CD4-positive, alpha-beta T cell (primary cell): Measurements from ENCODE around the gene ARHGEF2. TPM values are rescaled to one million over a fixed set of nuclear protein-coding genes. Genes with fewer than 3 reads are reported as not detected.

ENCODE experiments used
- ATAC-seq: fragments of 200-7000 bp; cut with Tn5 transposase; one replicate; pipeline ENCODE4 v1.10.0; 2022; ENCODE audit warnings: mild to moderate bottlenecking; ENCODE audit not compliant: poor library complexity
- CTCF ChIA-PET: fragments of 350-600 bp; sonication (Branson Sonifier 250); formaldehyde crosslinking; loops from one replicate; lab custom pipeline; 2021; ENCODE audit warnings: antibody characterized with exemption, inconsistent platforms; lab: Charles Lee
- POLR2A ChIA-PET: fragments of 350-600 bp; sonication (Branson Sonifier 250); formaldehyde crosslinking; loops from one replicate; lab custom pipeline; 2021; ENCODE audit warnings: antibody characterized with exemption, inconsistent platforms; lab: Charles Lee
- DNase-seq, 14 experiments: peaks; one replicate each; pipeline ENCODE4 v3.0.0-alpha.2; 2013 to 2020; ENCODE audit warnings: mixed read lengths in 2 of 14
- H3K27ac ChIP-seq, 2 donors: one replicate each; pipeline versions ENCODE4 v1.5.1 to v1.7.0; 2013; ENCODE audit warnings: low read length in 2 of 2, low read depth in 1 of 2, mild to moderate bottlenecking in 1 of 2
- H3K27me3 ChIP-seq, 2 experiments: 1 replicate in 1 of 2; 2 replicates in 1 of 2; pipeline versions ENCODE4 v1.6.1 to v1.7.0; 2013; ENCODE audit warnings: low read length in 2 of 2, control low read depth in 1 of 2, mild to moderate bottlenecking in 1 of 2, moderate library complexity in 1 of 2; ENCODE audit not compliant: insufficient read depth in 2 of 2, control insufficient read depth in 1 of 2
- H3K36me3 ChIP-seq: one replicate; pipeline ENCODE4 v1.6.1; 2013; ENCODE audit warnings: low read length, control low read depth; ENCODE audit not compliant: insufficient read depth
- H3K4me1 ChIP-seq: one replicate; pipeline ENCODE4 v1.6.1; 2013; ENCODE audit warnings: low read length, control low read depth; ENCODE audit not compliant: insufficient read depth
- H3K4me3 ChIP-seq: one replicate; pipeline ENCODE4 v1.5.1; 2013; ENCODE audit warnings: mild to moderate bottlenecking, low read length, moderate library complexity
- H3K9me3 ChIP-seq, 2 experiments: 1 replicate in 1 of 2; 2 replicates in 1 of 2; pipeline versions ENCODE4 v1.6.1 to v1.7.0; 2013; ENCODE audit warnings: low read length in 2 of 2, mild to moderate bottlenecking in 2 of 2, control low read depth in 1 of 2, moderate library complexity in 1 of 2; ENCODE audit not compliant: control insufficient read depth in 1 of 2, insufficient read depth in 1 of 2
- H3K27ac Mint-ChIP-seq: one replicate; pipeline ENCODE4 v1.8.0; 2020; ENCODE audit warnings: mixed read lengths
- H3K27me3 Mint-ChIP-seq: one replicate; pipeline ENCODE4 v1.8.0; 2021; ENCODE audit warnings: mixed read lengths
- H3K36me3 Mint-ChIP-seq: one replicate; pipeline ENCODE4 v1.8.0; 2021; ENCODE audit warnings: low read depth, mixed read lengths
- H3K4me1 Mint-ChIP-seq: one replicate; pipeline ENCODE4 v1.8.0; 2021; ENCODE audit warnings: low read depth, mixed read lengths
- H3K4me3 Mint-ChIP-seq: one replicate; pipeline ENCODE4 v1.8.0; 2020; ENCODE audit warnings: mild to moderate bottlenecking, mixed read lengths
- H3K9me3 Mint-ChIP-seq: one replicate; pipeline ENCODE4 v1.8.0; 2020; ENCODE audit warnings: mixed read lengths
- CTCF ChIP-seq: fragments of 200-600 bp; IDR thresholded peaks from one replicate; pipeline ENCODE4 v1.8.0; 2022; ENCODE audit warnings: antibody characterized with exemption, mild to moderate bottlenecking
- intact Hi-C, 2 experiments: fragments of 100-400 bp; cut with DNase I in 1 of 2; cut with micrococcal nuclease in 1 of 2; formaldehyde crosslinking; loops; one replicate each; pipeline versions ENCODE4 v1.15.1 to v1.9.0; 2023 to 2025; cut with DNase I, micrococcal nuclease
- total RNA-seq, 174 experiments: library from RNA in 2 of 174; stranded (reverse) in 2 of 174; gene quantifications; one replicate each; pipeline ENCODE4 v1.2.3 and lab custom pipeline; 2021 to 2026

The ARHGEF2 gene
- total RNA-seq, 2 experiments from 2014 or later, result 54.8 to 62.4 TPM

- ATAC-seq (no peak), DNase-seq (no peak)
- H3K36me3 Mint-ChIP-seq, result peaks cover 56% of the 10 kb centered on the region
- H3K27ac ChIP-seq, result peak overlapping the region; percentile 56 to 67
- no peak overlapping the region for H3K4me3 ChIP-seq
- POLR2A ChIA-PET, result interaction anchor here (2.5 kb wide), 1 partner anchor 29 kb away, joined by 8 read pairs; no protein-coding TSS in a partner anchor
- peak overlapping the region; percentile 91 for H3K27ac Mint-ChIP-seq
- no peaks in the 10 kb centered on the region for H3K9me3 ChIP-seq
- CTCF ChIA-PET, result no interaction called here
- no peaks in the 10 kb centered on the region for H3K27me3 Mint-ChIP-seq
- peaks cover 43% of the 10 kb centered on the region for H3K4me1 ChIP-seq
- peaks cover 31% of the 10 kb centered on the region for H3K4me1 Mint-ChIP-seq
- TF ChIP-seq CTCF, result no peak
- peaks cover 53% of the 10 kb centered on the region for H3K36me3 ChIP-seq
- intact Hi-C loops, result no loop called here
- H3K4me3 Mint-ChIP-seq, result no peak overlapping the region
- no peaks in the 10 kb centered on the region for H3K27me3 ChIP-seq
- H3K9me3 Mint-ChIP-seq, result no peaks in the 10 kb centered on the region
Measured at GRCh38 chr1:155947292-155947691, 31.1 kb downstream of the ARHGEF2 start.

- Mint-ChIP-seq H3K4me3 (no peak overlapping the region), H3K36me3 (peaks cover 50% of the 10 kb centered on the region), H3K9me3 (no peaks in the 10 kb centered on the region), H3K27me3 (no peaks in the 10 kb centered on the region), H3K27ac (peak overlapping the region; percentile 91), H3K4me1 (peaks cover 32% of the 10 kb centered on the region)
- ChIA-PET POLR2A (interaction anchor here (0.7 to 5.1 kb wide), 10 partner anchors 8 to 90 kb away, joined by 3 to 65 read pairs (median 4); partner anchors contain the start of genes ARHGEF2, GON4L and KHDC4), CTCF (interaction anchor here (1.0 to 1.2 kb wide), 3 partner anchors 12 to 43 kb away, joined by 4 to 6 read pairs (median 5); partner anchors contain the start of gene KHDC4)
- no peaks in the 10 kb centered on the region for H3K27me3 ChIP-seq
- no peak for ATAC-seq
- H3K27ac ChIP-seq, result peak overlapping the region; percentile 56 to 67
- H3K36me3 ChIP-seq, result peaks cover 48% of the 10 kb centered on the region
- TF ChIP-seq CTCF, result no peak
- intact Hi-C loops, result loop anchor here in 1 of 2 experiments (1.0 kb wide), 1 partner anchor 12 kb away; the partner anchor contains the start of gene KHDC4
- no peak for DNase-seq
- H3K9me3 ChIP-seq, result no peaks in the 10 kb centered on the region
- H3K4me1 ChIP-seq, result peaks cover 47% of the 10 kb centered on the region
- H3K4me3 ChIP-seq, result no peak overlapping the region
Measured at GRCh38 chr1:155946633-155947219, 31.6 kb downstream of the ARHGEF2 start.

DNA sequence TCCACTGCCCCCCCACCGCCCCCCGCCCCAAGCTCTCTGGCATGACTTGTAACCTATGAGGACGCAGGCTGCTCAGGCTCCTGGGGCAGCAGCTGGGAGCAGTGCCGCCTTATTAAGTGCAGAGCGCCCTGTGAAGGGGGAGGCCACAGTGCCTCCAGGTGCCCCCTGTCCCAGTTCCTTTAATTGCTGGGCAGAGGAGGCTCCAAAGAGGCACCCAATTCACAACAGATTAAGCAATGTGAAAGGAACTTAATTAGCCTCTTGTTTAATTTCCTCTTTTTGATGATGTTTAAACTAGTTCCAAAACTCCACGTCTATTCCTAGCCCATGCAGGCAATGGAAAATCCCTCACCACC is 33.9 kb downstream of the ARHGEF2 start:
- TF ChIP-seq CTCF, result no peak
- Mint-ChIP-seq H3K9me3 (no peaks in the 10 kb centered on the region), H3K27me3 (no peaks in the 10 kb centered on the region), H3K36me3 (peaks cover 30% of the 10 kb centered on the region), H3K4me3 (no peak overlapping the region), H3K27ac (peak overlapping the region; percentile 91), H3K4me1 (peaks cover 51% of the 10 kb centered on the region)
- H3K27ac ChIP-seq, result peak overlapping the region; percentile 27 to 40
- CTCF ChIA-PET, result no interaction called here
- ATAC-seq (no peak), DNase-seq (no peak)
- H3K9me3 ChIP-seq, result no peaks in the 10 kb centered on the region
- intact Hi-C loops, result no loop called here
- POLR2A ChIA-PET, result interaction anchor here (0.5 to 5.1 kb wide), 4 partner anchors 10 to 64 kb away, joined by 3 to 65 read pairs (median 4); partner anchors contain the start of genes ARHGEF2 and KHDC4
- peaks cover 26% of the 10 kb centered on the region for H3K36me3 ChIP-seq
- no peaks in the 10 kb centered on the region for H3K27me3 ChIP-seq
- H3K4me1 ChIP-seq, result peaks cover 70% of the 10 kb centered on the region
- H3K4me3 ChIP-seq, result no peak overlapping the region
